CD14-positive monocyte (primary cell): ENCODE data around the gene C3orf20. TPM values are rescaled to one million over a fixed set of nuclear protein-coding genes. Genes with fewer than 3 reads are reported as not detected.

Source experiments
- DNase-seq, 3 donors: peaks; one replicate each; pipeline ENCODE4 v3.0.0-alpha.2; 2011 to 2022
- H2AFZ ChIP-seq: 2 replicates; pipeline ENCODE4 v1.6.0; 2012; ENCODE audit warnings: mild to moderate bottlenecking, low read depth, low read length, inconsistent platforms; ENCODE audit not compliant: insufficient read depth, poor library complexity, severe bottlenecking
- H3K27ac ChIP-seq, 2 donors: 1 replicate in 1 of 2; 2 replicates in 1 of 2; pipeline ENCODE4 v1.5.1; 2012 to 2013; ENCODE audit warnings: low read length in 2 of 2, control low read depth in 1 of 2, inconsistent platforms in 1 of 2, low read depth in 1 of 2, mild to moderate bottlenecking in 1 of 2
- H3K27me3 ChIP-seq, 2 donors: one replicate each; pipeline versions ENCODE4 v1.6.0 to v1.6.1; 2011 to 2013; ENCODE audit warnings: low read length in 2 of 2; ENCODE audit not compliant: control insufficient read depth in 2 of 2, insufficient read depth in 2 of 2
- H3K36me3 ChIP-seq, 2 donors: replicated peaks in 1 of 2; 1 replicate in 1 of 2; 2 replicates in 1 of 2; pipeline versions ENCODE4 v1.5.1 to v1.6.1; 2012 to 2013; ENCODE audit warnings: low read length in 2 of 2, control low read depth in 1 of 2, inconsistent platforms in 1 of 2, mild to moderate bottlenecking in 1 of 2; ENCODE audit not compliant: insufficient read depth in 2 of 2, control insufficient read depth in 1 of 2
- H3K4me1 ChIP-seq, 2 donors: 1 replicate in 1 of 2; 2 replicates in 1 of 2; pipeline versions ENCODE4 v1.5.1 to v1.6.1; 2012 to 2013; ENCODE audit warnings: low read length in 2 of 2, control low read depth in 1 of 2, inconsistent platforms in 1 of 2, mild to moderate bottlenecking in 1 of 2, moderate library complexity in 1 of 2; ENCODE audit not compliant: insufficient read depth in 2 of 2, control insufficient read depth in 1 of 2
- H3K4me2 ChIP-seq: replicated peaks from 2 replicates; pipeline ENCODE3; 2012; ENCODE audit warnings: low read length, moderate library complexity, mild to moderate bottlenecking; ENCODE audit not compliant: poor library complexity, severe bottlenecking; ENCODE audit errors: extremely low read depth
- H3K4me3 ChIP-seq, 3 experiments: fragments of 200-600 bp in 1 of 3; sonication (generic) in 1 of 3; replicated peaks in 1 of 3; 1 replicate in 2 of 3; 2 replicates in 1 of 3; pipeline ENCODE4 v1.5.1; 2011 to 2013; ENCODE audit warnings: low read length in 3 of 3, mild to moderate bottlenecking in 3 of 3, control low read depth in 2 of 3, low read depth in 2 of 3, inconsistent platforms in 1 of 3, moderate library complexity in 1 of 3
- H3K79me2 ChIP-seq: 2 replicates; pipeline ENCODE4 v1.6.0; 2012; ENCODE audit warnings: mild to moderate bottlenecking, control low read depth, inconsistent platforms, low read length, moderate library complexity; ENCODE audit not compliant: insufficient read depth
- H3K9ac ChIP-seq: 2 replicates; pipeline ENCODE4 v1.6.0; 2017; ENCODE audit warnings: low read length, mild to moderate bottlenecking; ENCODE audit not compliant: insufficient read depth, poor library complexity, severe bottlenecking
- H3K9me3 ChIP-seq, 2 donors: replicated peaks in 1 of 2; 1 replicate in 1 of 2; 2 replicates in 1 of 2; pipeline versions ENCODE4 v1.5.1 to v1.6.1; 2012 to 2013; ENCODE audit warnings: low read length in 2 of 2, control low read depth in 1 of 2; ENCODE audit not compliant: control insufficient read depth in 1 of 2, insufficient read depth in 1 of 2
- H4K20me1 ChIP-seq: 2 replicates; pipeline ENCODE4 v1.6.0; 2012; ENCODE audit warnings: mild to moderate bottlenecking, low read length, control low read depth, moderate library complexity; ENCODE audit not compliant: insufficient read depth
- H3K27ac Mint-ChIP-seq, 7 donors: one replicate each; pipeline ENCODE4 v1.8.0; 2020; ENCODE audit warnings: mild to moderate bottlenecking in 7 of 7, mixed read lengths in 7 of 7, moderate library complexity in 6 of 7, inconsistent platforms in 2 of 7
- H3K27me3 Mint-ChIP-seq, 3 donors: one replicate each; pipeline ENCODE4 v1.8.0; 2021 to 2022; ENCODE audit warnings: low read depth in 3 of 3, mild to moderate bottlenecking in 3 of 3, mixed read lengths in 3 of 3, moderate library complexity in 3 of 3, inconsistent platforms in 1 of 3
- H3K36me3 Mint-ChIP-seq, 2 donors: one replicate each; pipeline ENCODE4 v1.8.0; 2020; ENCODE audit warnings: mixed read lengths in 2 of 2, inconsistent platforms in 1 of 2, mild to moderate bottlenecking in 1 of 2
- H3K4me1 Mint-ChIP-seq: one replicate; pipeline ENCODE4 v1.8.0; 2020; ENCODE audit warnings: mild to moderate bottlenecking, mixed read lengths
- H3K4me3 Mint-ChIP-seq, 2 donors: one replicate each; pipeline ENCODE4 v1.8.0; 2020; ENCODE audit warnings: mild to moderate bottlenecking in 2 of 2, mixed read lengths in 2 of 2, moderate library complexity in 1 of 2
- H3K9me3 Mint-ChIP-seq, 7 donors: one replicate each; pipeline ENCODE4 v1.8.0; 2020 to 2022; ENCODE audit warnings: mixed read lengths in 7 of 7, mild to moderate bottlenecking in 6 of 7, moderate library complexity in 6 of 7, inconsistent platforms in 2 of 7
- WGBS: methylation state at CpG from one replicate; pipeline ENCODE4 v1.1.5; 2013; ENCODE audit warnings: missing lambda C conversion rate; ENCODE audit not compliant: insufficient coverage; 5-methylcytosine and 5-hydroxymethylcytosine counted together
- intact Hi-C, 2 donors: fragments of 100-400 bp; cut with micrococcal nuclease; formaldehyde crosslinking; loops; one replicate each; pipeline versions ENCODE4 v1.15.0 to v1.15.1; 2023
- polyA plus RNA-seq, 3 donors: library from polyadenylated mRNA; depleted of rRNA in 1 of 3; unstranded in 2 of 3; stranded (reverse) in 1 of 3; fragments of 300-500 nt in 2 of 3; fragments of >200 nt in 1 of 3; fragmentation: Illumina TruSeq in 2 of 3; gene quantifications; 1 replicate in 2 of 3; 2 replicates in 1 of 3; pipeline ENCODE4 v1.2.3, GENCODE V29; 2012 to 2021
- TF ChIP-seq, protein P1 (sequence below): fragments of 200-600 bp; IDR thresholded peaks from one replicate; pipeline ENCODE4 v1.8.0; 2022; ENCODE audit warnings: antibody characterized with exemption, mild to moderate bottlenecking

The C3orf20 gene
- polyA plus RNA-seq, 3 donors = 0.11 TPM; not detected in 2

DNA sequence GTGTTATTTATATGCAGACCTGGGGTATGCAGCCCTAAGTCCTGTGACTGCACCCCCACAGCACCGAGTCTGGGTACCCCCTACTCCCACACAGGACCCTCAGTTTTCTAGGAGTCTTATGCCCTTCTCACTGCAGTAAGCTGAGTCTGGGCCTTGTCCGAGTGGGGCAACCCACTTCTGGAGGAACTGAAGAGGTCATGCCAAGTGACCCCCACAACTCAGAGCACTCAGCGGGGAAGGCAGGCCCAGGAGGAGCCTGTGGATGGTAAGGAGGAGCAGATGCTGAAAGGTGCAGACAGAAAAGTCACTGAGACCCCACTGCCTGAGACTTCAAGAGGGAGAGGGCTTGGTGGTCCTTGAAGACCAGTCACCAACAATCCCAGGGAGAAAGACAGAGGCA is 87.8 kb downstream of the C3orf20 start:
- Histone ChIP-seq H3K4me2 (no peak overlapping the region), H3K4me1 (peaks cover 0 to 3% of the 10 kb centered on the region in 2 donors), H3K36me3 (no peaks in the 10 kb centered on the region), H3K79me2 (no peaks in the 10 kb centered on the region), H4K20me1 (no peaks in the 10 kb centered on the region), H2AFZ (no peak overlapping the region), H3K4me3 (no peak overlapping the region), H3K27ac (no peak overlapping the region), H3K27me3 (no peaks in the 10 kb centered on the region), H3K9me3 (no peaks in the 10 kb centered on the region), H3K9ac (no peak overlapping the region)
- H3K27me3 Mint-ChIP-seq = peaks cover 0 to 3% (median 2%) of the 10 kb centered on the region in 3 donors
- no peaks in the 10 kb centered on the region for H3K9me3 Mint-ChIP-seq
- WGBS = 100% methylated on average over 1 of the region's 3 CpGs
- H3K27ac Mint-ChIP-seq = peak overlapping the region in 1 of 7 donors; percentile 17
- TF ChIP-seq, protein P1, sequence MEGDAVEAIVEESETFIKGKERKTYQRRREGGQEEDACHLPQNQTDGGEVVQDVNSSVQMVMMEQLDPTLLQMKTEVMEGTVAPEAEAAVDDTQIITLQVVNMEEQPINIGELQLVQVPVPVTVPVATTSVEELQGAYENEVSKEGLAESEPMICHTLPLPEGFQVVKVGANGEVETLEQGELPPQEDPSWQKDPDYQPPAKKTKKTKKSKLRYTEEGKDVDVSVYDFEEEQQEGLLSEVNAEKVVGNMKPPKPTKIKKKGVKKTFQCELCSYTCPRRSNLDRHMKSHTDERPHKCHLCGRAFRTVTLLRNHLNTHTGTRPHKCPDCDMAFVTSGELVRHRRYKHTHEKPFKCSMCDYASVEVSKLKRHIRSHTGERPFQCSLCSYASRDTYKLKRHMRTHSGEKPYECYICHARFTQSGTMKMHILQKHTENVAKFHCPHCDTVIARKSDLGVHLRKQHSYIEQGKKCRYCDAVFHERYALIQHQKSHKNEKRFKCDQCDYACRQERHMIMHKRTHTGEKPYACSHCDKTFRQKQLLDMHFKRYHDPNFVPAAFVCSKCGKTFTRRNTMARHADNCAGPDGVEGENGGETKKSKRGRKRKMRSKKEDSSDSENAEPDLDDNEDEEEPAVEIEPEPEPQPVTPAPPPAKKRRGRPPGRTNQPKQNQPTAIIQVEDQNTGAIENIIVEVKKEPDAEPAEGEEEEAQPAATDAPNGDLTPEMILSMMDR = no peak
- intact Hi-C loops = no loop called here
- H3K4me1 Mint-ChIP-seq = peaks cover 7% of the 10 kb centered on the region
- no peak overlapping the region for H3K4me3 Mint-ChIP-seq
- no peak for DNase-seq
- no peaks in the 10 kb centered on the region for H3K36me3 Mint-ChIP-seq

DNA sequence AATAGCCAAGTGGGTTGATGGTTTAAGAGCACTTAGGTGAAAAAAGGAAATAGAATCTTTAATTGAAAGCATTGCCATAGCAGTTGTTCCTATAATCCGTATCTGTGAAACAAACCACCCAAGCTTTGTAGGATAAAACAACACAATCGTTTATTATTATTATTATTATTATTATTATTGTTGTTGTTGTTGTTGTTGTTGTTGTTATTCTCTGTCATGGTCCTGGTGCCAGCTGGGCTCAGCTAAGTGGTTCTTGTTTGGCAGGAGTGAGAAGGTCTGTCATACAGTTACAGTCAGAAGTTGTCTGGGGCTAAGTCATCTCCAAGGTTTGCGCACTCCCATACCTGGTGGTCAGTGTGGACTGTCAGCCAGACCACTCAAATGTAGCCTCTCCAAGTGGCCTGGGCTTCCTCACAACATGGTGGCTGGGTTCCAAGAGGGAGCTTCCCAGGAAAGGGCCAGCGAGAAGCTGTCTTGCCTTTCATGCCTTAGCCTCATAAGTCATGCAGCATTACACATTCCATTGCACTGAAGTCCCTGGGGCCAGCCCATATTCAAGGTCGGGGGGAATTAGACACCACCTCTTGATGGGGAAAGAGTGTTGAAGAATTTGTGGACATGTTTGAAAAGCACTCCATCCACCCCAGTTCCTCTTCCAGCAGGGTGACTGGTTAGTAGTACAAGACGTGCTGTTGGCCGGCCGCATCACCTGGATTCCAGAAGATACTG is 89.6 kb downstream of the C3orf20 start:
- Histone ChIP-seq H3K27ac (no peak overlapping the region), H3K9ac (no peak overlapping the region), H3K4me1 (peaks cover 0 to 3% of the 10 kb centered on the region in 2 donors), H3K4me2 (no peak overlapping the region), H3K9me3 (no peaks in the 10 kb centered on the region), H3K4me3 (no peak overlapping the region), H2AFZ (no peak overlapping the region), H3K79me2 (no peaks in the 10 kb centered on the region), H3K36me3 (no peaks in the 10 kb centered on the region), H3K27me3 (no peaks in the 10 kb centered on the region), H4K20me1 (no peaks in the 10 kb centered on the region)
- Mint-ChIP-seq H3K27me3 (peaks cover 0 to 2% (median 2%) of the 10 kb centered on the region in 3 donors), H3K4me3 (no peak overlapping the region), H3K36me3 (no peaks in the 10 kb centered on the region), H3K9me3 (no peaks in the 10 kb centered on the region), H3K27ac (no peak overlapping the region), H3K4me1 (peaks cover 7% of the 10 kb centered on the region)
- intact Hi-C loops = no loop called here
- no peak for DNase-seq
- 100% methylated on average over 2 of the region's 8 CpGs for WGBS
- TF ChIP-seq, protein P1 = no peak
